ENCODE data around the gene TSC2.
A peak's percentile ranks its signal among the peaks of the same experiment; 100 is the strongest.
"Not testable (repeated sequence)": the region's sequence is repeated elsewhere in the genome, so short reads cannot be mapped to it uniquely, and the experiment has no call there.

The TSC2 gene

GRCh38 chr16:2032285-2033056 lies 15.3 kb upstream of the TSC2 start:
- no peak for DNase-seq

DNA sequence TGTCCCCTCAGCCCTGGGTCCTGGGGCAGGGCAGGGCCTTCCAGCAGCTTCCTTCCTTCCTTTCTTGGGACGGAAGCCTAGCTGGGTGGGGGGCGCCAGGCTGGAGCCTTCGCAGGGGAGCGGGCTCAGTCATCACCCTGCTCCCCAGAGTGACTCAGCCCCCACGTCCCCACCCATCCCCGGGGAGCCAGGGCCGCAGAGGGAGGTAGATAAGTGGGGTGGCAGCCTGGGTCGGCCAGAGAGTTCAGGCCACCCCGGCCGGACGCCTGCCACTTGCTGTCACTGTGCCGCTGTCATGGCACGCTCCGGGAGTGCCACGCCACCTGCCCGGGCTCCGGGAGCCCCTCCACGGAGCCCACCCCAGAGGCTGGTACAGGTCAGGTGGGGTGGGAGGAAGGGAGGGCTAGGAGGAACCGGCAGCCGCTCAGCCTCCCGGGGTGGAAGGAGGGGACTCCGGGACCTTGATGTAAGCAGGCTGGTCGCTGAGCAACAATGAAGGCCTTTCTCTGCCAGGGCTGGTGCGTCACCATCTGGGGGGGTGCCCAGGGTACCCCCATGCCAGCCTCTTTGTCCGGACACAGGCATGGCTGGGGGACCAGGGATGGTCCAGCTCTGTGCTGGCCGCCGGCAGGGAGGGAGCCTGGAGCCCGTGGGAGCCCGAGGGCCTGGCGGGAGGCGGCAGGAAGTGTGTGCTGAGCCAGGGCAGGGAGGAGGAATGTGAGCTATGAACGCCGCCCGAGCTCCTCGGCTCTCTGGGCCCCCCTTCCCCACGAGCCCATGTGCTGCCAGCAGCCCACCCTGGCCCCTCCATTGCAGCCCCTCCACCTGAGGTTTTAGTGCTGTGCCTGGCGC lies 14.5 kb upstream of the TSC2 start:
- DNase-seq: no peak

GRCh38 chr16:2033909-2034695 lies 13.7 kb upstream of the TSC2 start:
- DNase-seq: not testable (repeated sequence)

DNA sequence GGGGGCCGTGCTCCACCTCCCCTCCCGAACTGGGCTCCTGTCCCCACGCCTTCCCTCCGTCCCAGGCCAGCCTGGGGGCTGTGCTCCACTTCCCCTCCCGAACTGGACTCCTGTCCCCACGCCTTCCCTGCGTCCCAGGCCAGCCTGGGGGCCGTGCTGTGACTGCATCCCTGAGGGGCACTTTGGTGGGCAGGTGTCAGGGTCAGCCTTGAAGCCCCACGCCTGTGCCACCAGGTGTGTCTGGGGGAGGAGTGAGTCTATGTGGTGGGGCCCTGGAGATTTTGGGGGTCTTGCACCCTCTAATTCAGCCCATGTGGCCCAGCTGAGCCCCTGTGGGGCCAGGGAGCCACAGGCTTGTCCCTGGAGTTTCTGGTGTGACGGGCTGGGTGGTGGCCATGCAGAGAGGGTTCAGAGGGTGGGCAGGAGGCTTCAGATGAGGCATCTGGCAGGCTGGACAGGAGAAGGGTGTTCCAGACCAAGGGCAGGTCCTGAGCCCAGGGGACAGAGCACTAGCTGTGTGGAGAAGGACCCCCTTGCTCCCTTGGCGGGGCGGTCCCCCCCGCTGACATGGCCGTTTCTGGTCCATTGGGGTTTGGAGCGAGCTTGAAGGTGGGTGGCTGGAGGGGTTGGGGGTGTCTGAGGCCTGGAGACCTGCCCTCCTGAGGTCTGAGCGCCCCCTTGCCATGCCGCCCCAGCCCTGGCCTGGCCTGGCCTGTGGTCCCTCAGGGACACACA lies 12.9 kb upstream of the TSC2 start:
- no peak for DNase-seq

GRCh38 chr16:2035431-2036199 lies 12.2 kb upstream of the TSC2 start:
- DNase-seq: peak; percentile 85

- no peak for DNase-seq
Measured at GRCh38 chr16:2036200-2036966, 11.4 kb upstream of the TSC2 start.

GRCh38 chr16:2037115-2037514 lies 10.7 kb upstream of the TSC2 start:
- DNase-seq: no peak

DNA sequence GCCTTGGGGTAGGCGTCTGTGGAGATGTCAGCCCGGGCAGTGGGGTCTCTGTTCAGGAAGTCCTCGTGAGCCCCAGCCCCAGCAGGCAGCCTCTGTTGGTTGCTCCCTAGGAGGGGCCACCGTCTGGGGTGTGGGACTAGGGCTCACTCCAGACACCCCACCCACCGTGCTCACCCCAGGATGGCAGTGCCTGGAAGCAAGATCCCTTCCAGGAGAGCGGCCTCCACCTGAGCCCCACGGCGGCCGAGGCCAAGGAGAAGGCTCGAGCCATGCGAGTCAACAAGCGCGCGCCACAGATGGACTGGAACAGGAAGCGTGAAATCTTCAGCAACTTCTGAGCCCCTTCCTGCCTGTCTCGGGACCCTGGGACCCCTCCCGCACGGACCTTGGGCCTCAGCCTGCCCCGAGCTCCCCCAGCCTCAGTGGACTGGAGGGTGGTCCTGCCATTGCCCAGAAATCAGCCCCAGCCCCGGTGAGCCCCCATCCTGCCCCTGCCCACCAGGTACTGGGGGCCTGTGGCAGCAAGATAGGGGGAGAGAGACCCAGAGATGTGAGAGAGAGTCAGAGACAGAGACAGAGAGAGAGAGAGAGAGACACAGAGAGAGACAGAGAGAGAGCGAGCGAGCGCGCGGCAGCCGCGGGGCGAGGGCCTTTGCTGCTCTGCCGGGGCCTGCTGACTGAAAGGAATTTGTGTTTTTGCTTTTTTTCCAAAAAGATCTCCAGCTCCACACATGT lies 10.0 kb upstream of the TSC2 start:
- no peak for DNase-seq

GRCh38 chr16:2038382-2039231 lies 9.2 kb upstream of the TSC2 start:
- DNase-seq: no peak

GRCh38 chr16:2039274-2040031 lies 8.3 kb upstream of the TSC2 start:
- DNase-seq: peak; percentile 66

GRCh38 chr16:2040041-2040786 lies 7.6 kb upstream of the TSC2 start:
- no peak for DNase-seq

- DNase-seq: no peak
Measured at GRCh38 chr16:2040787-2041522, 6.8 kb upstream of the TSC2 start.

- peak; percentile 92 for DNase-seq
Measured at GRCh38 chr16:2042171-2042985, 5.4 kb upstream of the TSC2 start.

DNA sequence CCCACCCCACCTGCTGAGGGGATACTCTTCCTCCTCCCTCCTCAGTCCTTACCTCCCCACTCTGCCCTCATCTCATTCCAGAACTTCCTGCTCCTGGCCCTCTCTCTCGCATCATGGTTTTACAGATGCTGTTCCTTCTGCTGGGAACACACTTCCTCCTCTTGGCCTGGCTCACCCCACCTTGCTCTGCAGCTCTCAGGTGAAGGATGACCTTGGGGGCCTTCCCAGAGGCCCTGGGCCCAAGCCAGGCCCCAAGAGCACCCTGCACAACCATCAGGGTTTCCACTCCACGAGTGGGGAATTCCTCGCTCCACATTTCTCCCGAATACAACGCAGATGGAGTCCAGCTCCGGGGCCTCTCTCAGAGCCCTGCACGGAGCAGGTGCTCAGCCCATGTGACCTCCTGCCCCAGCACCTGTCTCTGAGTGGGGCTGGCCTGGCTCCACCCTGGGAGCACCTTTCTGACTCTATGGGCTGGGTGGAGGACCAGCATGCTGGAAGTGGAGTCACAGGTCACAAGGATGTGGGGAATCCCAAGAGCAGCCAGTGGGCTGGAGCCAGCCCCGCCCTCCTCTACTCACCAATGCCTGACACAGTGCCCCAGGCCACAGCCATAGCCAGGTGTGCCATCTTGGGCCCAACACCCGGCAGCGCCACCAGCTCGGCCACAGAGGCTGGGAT lies 4.7 kb upstream of the TSC2 start:
- DNase-seq: peak; percentile 35

DNA sequence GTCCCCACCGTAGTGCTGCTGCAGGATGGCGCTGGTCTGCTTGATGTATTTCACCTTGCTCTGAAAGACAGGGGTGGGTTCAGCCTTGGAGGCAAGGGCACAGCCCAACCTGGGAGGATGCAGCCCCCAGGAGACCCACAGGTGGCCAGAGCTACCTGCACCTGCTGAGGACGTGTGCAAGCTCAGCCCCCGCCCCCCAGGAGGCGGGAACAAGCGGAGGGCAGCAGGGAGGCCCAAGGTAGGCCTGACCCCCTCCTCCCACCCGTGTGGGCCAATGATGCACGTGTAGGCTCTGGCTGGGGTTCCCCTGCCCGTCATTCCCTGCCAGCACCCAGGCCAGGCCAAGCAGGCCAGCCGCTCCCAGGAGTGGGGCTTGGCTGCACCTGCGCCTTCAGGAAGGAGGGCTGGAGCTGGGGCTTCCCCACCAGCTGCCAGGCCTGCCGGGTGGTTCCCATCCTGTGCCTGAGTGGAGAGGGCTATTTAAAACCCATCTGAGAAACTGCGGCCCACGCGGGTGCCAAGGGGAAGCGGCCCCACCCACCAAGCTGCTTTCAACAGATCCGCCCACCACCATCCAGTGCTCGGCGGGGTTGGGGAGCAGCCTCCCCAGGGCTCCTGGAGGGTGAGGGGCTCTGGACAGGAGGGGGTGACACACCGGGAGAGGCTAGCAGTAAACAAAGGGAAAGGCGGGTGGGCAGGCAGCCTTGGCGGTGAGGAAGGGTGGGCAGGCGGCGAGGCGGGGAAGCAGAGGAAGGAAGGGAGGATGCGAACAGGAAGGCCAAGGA lies 3.9 kb upstream of the TSC2 start:
- peak; percentile 57 for DNase-seq

Data from NCI-H345 (cell line).